ENCODE results near the gene ANKMY1.

DNA sequence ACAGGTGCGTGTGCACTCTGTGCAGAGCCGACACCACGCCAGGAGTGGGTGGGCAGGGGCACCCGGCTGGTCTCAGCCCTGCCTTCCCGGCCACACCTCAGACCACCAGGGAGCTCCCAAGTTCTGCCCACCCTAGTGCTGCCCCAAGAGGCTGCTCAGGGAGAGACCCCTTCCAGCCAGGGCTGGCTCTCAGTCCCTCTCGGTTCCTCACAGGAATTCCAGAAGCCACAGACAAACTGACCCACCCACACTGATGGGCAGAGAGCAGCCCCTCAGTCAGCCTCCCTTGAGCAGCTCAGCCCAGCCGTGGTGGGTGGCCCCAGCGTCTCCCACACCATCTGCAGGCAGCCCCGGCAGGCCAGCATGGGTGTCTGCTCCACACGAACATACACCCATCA, 88.5 kb downstream of the ANKMY1 start:
- TF ChIP-seq, protein P1, sequence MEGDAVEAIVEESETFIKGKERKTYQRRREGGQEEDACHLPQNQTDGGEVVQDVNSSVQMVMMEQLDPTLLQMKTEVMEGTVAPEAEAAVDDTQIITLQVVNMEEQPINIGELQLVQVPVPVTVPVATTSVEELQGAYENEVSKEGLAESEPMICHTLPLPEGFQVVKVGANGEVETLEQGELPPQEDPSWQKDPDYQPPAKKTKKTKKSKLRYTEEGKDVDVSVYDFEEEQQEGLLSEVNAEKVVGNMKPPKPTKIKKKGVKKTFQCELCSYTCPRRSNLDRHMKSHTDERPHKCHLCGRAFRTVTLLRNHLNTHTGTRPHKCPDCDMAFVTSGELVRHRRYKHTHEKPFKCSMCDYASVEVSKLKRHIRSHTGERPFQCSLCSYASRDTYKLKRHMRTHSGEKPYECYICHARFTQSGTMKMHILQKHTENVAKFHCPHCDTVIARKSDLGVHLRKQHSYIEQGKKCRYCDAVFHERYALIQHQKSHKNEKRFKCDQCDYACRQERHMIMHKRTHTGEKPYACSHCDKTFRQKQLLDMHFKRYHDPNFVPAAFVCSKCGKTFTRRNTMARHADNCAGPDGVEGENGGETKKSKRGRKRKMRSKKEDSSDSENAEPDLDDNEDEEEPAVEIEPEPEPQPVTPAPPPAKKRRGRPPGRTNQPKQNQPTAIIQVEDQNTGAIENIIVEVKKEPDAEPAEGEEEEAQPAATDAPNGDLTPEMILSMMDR (IDR thresholded peaks at IDR 0.05): no peak
- TF ChIP-seq RAD21 (conservative IDR thresholded peaks at IDR 0.05 in 1 of 2, IDR thresholded peaks at IDR 0.05 in 1 of 2) (no peak), POLR2A (IDR thresholded peaks at IDR 0.05; ENCODE audit: low read length) (no peak), KDM5A (IDR thresholded peaks at IDR 0.05) (no peak), NR3C1 (IDR thresholded peaks at IDR 0.05) (no peak), SREBF2 (IDR thresholded peaks at IDR 0.05) (no peak), CEBPB (IDR thresholded peaks at IDR 0.05) (no peak), EP300 (IDR thresholded peaks at IDR 0.05) (no peak), RFX5 (IDR thresholded peaks at IDR 0.05) (no peak), BHLHE40 (IDR thresholded peaks at IDR 0.05; ENCODE audit: low read depth, low read length) (no peak), HOXA7 (CRISPR knock-in tag; IDR thresholded peaks at IDR 0.05) (no peak), ZC3H11A (IDR thresholded peaks at IDR 0.05) (no peak)
- TF ChIP-seq, protein P2, sequence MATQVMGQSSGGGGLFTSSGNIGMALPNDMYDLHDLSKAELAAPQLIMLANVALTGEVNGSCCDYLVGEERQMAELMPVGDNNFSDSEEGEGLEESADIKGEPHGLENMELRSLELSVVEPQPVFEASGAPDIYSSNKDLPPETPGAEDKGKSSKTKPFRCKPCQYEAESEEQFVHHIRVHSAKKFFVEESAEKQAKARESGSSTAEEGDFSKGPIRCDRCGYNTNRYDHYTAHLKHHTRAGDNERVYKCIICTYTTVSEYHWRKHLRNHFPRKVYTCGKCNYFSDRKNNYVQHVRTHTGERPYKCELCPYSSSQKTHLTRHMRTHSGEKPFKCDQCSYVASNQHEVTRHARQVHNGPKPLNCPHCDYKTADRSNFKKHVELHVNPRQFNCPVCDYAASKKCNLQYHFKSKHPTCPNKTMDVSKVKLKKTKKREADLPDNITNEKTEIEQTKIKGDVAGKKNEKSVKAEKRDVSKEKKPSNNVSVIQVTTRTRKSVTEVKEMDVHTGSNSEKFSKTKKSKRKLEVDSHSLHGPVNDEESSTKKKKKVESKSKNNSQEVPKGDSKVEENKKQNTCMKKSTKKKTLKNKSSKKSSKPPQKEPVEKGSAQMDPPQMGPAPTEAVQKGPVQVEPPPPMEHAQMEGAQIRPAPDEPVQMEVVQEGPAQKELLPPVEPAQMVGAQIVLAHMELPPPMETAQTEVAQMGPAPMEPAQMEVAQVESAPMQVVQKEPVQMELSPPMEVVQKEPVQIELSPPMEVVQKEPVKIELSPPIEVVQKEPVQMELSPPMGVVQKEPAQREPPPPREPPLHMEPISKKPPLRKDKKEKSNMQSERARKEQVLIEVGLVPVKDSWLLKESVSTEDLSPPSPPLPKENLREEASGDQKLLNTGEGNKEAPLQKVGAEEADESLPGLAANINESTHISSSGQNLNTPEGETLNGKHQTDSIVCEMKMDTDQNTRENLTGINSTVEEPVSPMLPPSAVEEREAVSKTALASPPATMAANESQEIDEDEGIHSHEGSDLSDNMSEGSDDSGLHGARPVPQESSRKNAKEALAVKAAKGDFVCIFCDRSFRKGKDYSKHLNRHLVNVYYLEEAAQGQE (IDR thresholded peaks at IDR 0.05): no peak
- TF ChIP-seq, protein P3, sequence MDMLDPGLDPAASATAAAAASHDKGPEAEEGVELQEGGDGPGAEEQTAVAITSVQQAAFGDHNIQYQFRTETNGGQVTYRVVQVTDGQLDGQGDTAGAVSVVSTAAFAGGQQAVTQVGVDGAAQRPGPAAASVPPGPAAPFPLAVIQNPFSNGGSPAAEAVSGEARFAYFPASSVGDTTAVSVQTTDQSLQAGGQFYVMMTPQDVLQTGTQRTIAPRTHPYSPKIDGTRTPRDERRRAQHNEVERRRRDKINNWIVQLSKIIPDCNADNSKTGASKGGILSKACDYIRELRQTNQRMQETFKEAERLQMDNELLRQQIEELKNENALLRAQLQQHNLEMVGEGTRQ (IDR thresholded peaks at IDR 0.05): no peak
